DND-41 (cell line): ENCODE data around the gene TSEN2.

Experiments used
- ATAC-seq: fragments of 200-7000 bp; cut with Tn5 transposase; 3 replicates; pipeline ENCODE4 v1.9.1; 2021; ENCODE audit warnings: low read depth; ENCODE audit not compliant: insufficient read depth
- DNase-seq: peaks from one replicate; pipeline ENCODE4 v3.0.0-alpha.2; 2020
- H2AFZ ChIP-seq: 2 replicates; pipeline ENCODE4 v1.6.0; 2012; ENCODE audit warnings: low read depth, low read length
- H3K27ac ChIP-seq: 2 replicates; pipeline ENCODE4 v1.5.1; 2012; ENCODE audit warnings: low read length, inconsistent platforms
- H3K27me3 ChIP-seq: fragments of 200-600 bp; sonication (generic); 2 replicates; pipeline ENCODE4 v1.6.0; 2012; ENCODE audit warnings: low read length, mild to moderate bottlenecking, inconsistent platforms; ENCODE audit not compliant: insufficient read depth, poor library complexity
- H3K36me3 ChIP-seq: 2 replicates; pipeline ENCODE4 v1.5.1; 2012; ENCODE audit warnings: low read length, inconsistent platforms; ENCODE audit not compliant: insufficient read depth
- H3K4me1 ChIP-seq: 2 replicates; pipeline ENCODE4 v1.5.1; 2012; ENCODE audit warnings: mild to moderate bottlenecking, low read length; ENCODE audit not compliant: insufficient read depth
- H3K4me2 ChIP-seq: 2 replicates; pipeline ENCODE4 v1.6.0; 2012; ENCODE audit warnings: mild to moderate bottlenecking, moderate library complexity, low read length, inconsistent platforms; ENCODE audit not compliant: insufficient read depth
- H3K4me3 ChIP-seq, 2 experiments: fragments of 200-600 bp in 1 of 2; shearing (Covaris generic) in 1 of 2; 2 replicates each; pipeline ENCODE4 v1.5.1; 2012 to 2016; ENCODE audit warnings: inconsistent platforms in 2 of 2, low read length in 2 of 2, mild to moderate bottlenecking in 2 of 2, low read depth in 1 of 2, moderate library complexity in 1 of 2
- H3K79me2 ChIP-seq: 2 replicates; pipeline ENCODE4 v1.6.0; 2012; ENCODE audit warnings: low read length, inconsistent platforms; ENCODE audit not compliant: insufficient read depth
- H3K9ac ChIP-seq: 2 replicates; pipeline ENCODE4 v1.6.0; 2012; ENCODE audit warnings: low read depth, mild to moderate bottlenecking, inconsistent platforms, low read length, moderate library complexity
- H3K9me3 ChIP-seq: 2 replicates; pipeline ENCODE4 v1.5.1; 2012; ENCODE audit warnings: low read length, moderate library complexity, mild to moderate bottlenecking, inconsistent platforms; ENCODE audit not compliant: insufficient read depth, severe bottlenecking
- H4K20me1 ChIP-seq: 2 replicates; pipeline ENCODE4 v1.6.0; 2012; ENCODE audit warnings: low read length; ENCODE audit not compliant: insufficient read depth
- CTCF ChIP-seq: IDR thresholded peaks from 2 replicates; pipeline ENCODE4 v1.5.1; 2012; ENCODE audit warnings: borderline replicate concordance, low read length, moderate library complexity, mild to moderate bottlenecking; ENCODE audit not compliant: poor library complexity, severe bottlenecking; ENCODE audit errors: extremely low read depth
- EZH2 ChIP-seq: IDR thresholded peaks from 3 replicates; pipeline ENCODE4 v1.6.1; 2012; ENCODE audit warnings: borderline replicate concordance, low read depth, mild to moderate bottlenecking, moderate library complexity, low read length, inconsistent platforms; ENCODE audit not compliant: severe bottlenecking

Gene TSEN2

GRCh38 chr3:12562451-12562850 is 78.2 kb downstream of the TSEN2 start:
- peaks cover 44% of the 10 kb centered on the region; the same call in 1 of the 2 replicates for H4K20me1 ChIP-seq
- no peak overlapping the region for H3K4me2 ChIP-seq

GRCh38 chr3:12566976-12567375 is 82.7 kb downstream of the TSEN2 start:
- H3K79me2 ChIP-seq, result peaks cover 73% of the 10 kb centered on the region
- H3K9ac ChIP-seq, result no peak overlapping the region
- ATAC-seq (no peak), DNase-seq (no peak)
- H3K4me3 ChIP-seq, result no peak overlapping the region
- H3K4me1 ChIP-seq, result no peaks in the 10 kb centered on the region
- peaks cover 6% of the 10 kb centered on the region for H3K9me3 ChIP-seq
- H3K36me3 ChIP-seq, result peaks cover 32% of the 10 kb centered on the region
- H4K20me1 ChIP-seq, result peaks cover 11% of the 10 kb centered on the region; the same call in 1 of the 2 replicates
- H2AFZ ChIP-seq, result no peak overlapping the region
- H3K27me3 ChIP-seq, result no peaks in the 10 kb centered on the region
- H3K27ac ChIP-seq, result no peak overlapping the region
- no peak overlapping the region for H3K4me2 ChIP-seq
- TF ChIP-seq CTCF, result no peak
- TF ChIP-seq EZH2, result no peak

More at GRCh38 chr3:12562451-12562850, 78.2 kb downstream of the TSEN2 start:
- peaks cover 25% of the 10 kb centered on the region for H3K4me1 ChIP-seq
- H3K9ac ChIP-seq, result no peak overlapping the region
- TF ChIP-seq CTCF (no peak), EZH2 (no peak)
- peaks cover 97% of the 10 kb centered on the region for H3K79me2 ChIP-seq
- no peaks in the 10 kb centered on the region; the same call in 1 of the 2 replicates for H3K36me3 ChIP-seq
- H2AFZ ChIP-seq, result no peak overlapping the region
- no peak for DNase-seq
- ATAC-seq, result no peak
- no peak overlapping the region for H3K4me3 ChIP-seq
- H3K27me3 ChIP-seq, result no peaks in the 10 kb centered on the region
- H3K9me3 ChIP-seq, result peaks cover 6% of the 10 kb centered on the region
- no peak overlapping the region for H3K27ac ChIP-seq

GRCh38 chr3:12568747-12569146 is 84.5 kb downstream of the TSEN2 start:
- no peak overlapping the region for H3K4me2 ChIP-seq
- DNase-seq, result no peak
- peaks cover 46% of the 10 kb centered on the region for H3K36me3 ChIP-seq
- no peak overlapping the region for H3K9ac ChIP-seq
- H3K4me1 ChIP-seq, result no peaks in the 10 kb centered on the region
- ATAC-seq, result no peak
- H3K27me3 ChIP-seq, result no peaks in the 10 kb centered on the region
- no peak for TF ChIP-seq CTCF
- no peak for TF ChIP-seq EZH2
- peaks cover 6% of the 10 kb centered on the region for H3K9me3 ChIP-seq
- H4K20me1 ChIP-seq, result peaks cover 5% of the 10 kb centered on the region; the same call in 1 of the 2 replicates
- no peak overlapping the region for H2AFZ ChIP-seq
- no peak overlapping the region for H3K4me3 ChIP-seq
- H3K27ac ChIP-seq, result no peak overlapping the region
- peaks cover 58% of the 10 kb centered on the region for H3K79me2 ChIP-seq
